HEK293T (cell line): ENCODE results near the gene B3GLCT.

ENCODE experiments used
- ELF4 ChIP-seq: fragments of 450-650 bp; IDR thresholded peaks from 2 replicates; pipeline ENCODE4 v1.6.1; 2017; ENCODE audit warnings: antibody characterized with exemption
- FOXA1 ChIP-seq: fragments of 450-650 bp; IDR thresholded peaks from 2 replicates; pipeline ENCODE4 v1.6.1; 2016; ENCODE audit warnings: mild to moderate bottlenecking
- FOXK2 ChIP-seq: fragments of 450-650 bp; IDR thresholded peaks from 2 replicates; pipeline ENCODE4 v1.6.1; 2016; ENCODE audit warnings: mild to moderate bottlenecking
- FOXM1 ChIP-seq: fragments of 450-650 bp; IDR thresholded peaks from 2 replicates; pipeline ENCODE4 v1.6.1; 2017; ENCODE audit warnings: mild to moderate bottlenecking, borderline replicate concordance
- L3MBTL2 ChIP-seq: fragments of 450-650 bp; conservative IDR thresholded peaks from 2 replicates; pipeline ENCODE4 v1.6.1; 2016; ENCODE audit warnings: mild to moderate bottlenecking
- PKNOX1 ChIP-seq: fragments of 450-650 bp; IDR thresholded peaks from 2 replicates; pipeline ENCODE4 v1.6.1; 2016
- SP1 ChIP-seq: fragments of 450-650 bp; IDR thresholded peaks from 2 replicates; pipeline ENCODE4 v1.6.1; 2017
- SUZ12 ChIP-seq: fragments of 450-650 bp; IDR thresholded peaks from 2 replicates; pipeline ENCODE4 v1.6.1; 2016; ENCODE audit warnings: mild to moderate bottlenecking
- ZNF384 ChIP-seq: fragments of 450-650 bp; IDR thresholded peaks from 2 replicates; pipeline ENCODE4 v1.6.1; 2016

DNA sequence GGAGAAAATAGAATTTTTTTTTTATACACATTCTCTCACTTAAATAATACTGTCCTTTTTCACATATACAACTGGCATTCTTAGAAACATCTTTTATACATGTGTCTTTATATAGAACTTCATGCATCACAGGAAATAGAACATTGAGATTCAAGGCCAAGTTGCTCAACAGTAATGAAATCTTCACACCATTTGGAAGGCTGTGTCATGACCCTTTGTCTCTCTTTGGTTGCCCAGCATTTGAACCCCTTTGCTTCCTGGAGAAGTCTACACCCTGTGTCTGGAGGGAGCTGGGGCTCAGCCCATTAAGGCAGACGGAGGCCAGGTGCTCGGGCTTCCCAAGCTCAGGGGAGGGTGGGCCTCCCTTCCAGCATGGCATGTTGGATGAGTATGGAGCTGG is 41.1 kb downstream of the B3GLCT start:
- TF ChIP-seq SP1: no peak
- no peak for TF ChIP-seq L3MBTL2
- no peak for TF ChIP-seq FOXA1
- no peak for TF ChIP-seq FOXM1
- TF ChIP-seq PKNOX1: no peak
- no peak for TF ChIP-seq ELF4
- no peak for TF ChIP-seq SUZ12
- no peak for TF ChIP-seq FOXK2
- no peak for TF ChIP-seq ZNF384
